GM18499 (cell line): ENCODE results near the gene TRIP13.
"Not testable (repeated sequence)": the region's sequence is repeated elsewhere in the genome, so short reads cannot be mapped to it uniquely, and the experiment has no call there.

Experiments
- ATAC-seq: cut with Tn5 transposase; IDR thresholded peaks from one replicate; pipeline ENCODE4 v1.9.1; 2021; ENCODE audit warnings: moderate number of reproducible peaks; ENCODE audit not compliant: insufficient read depth, unreplicated experiment

Gene TRIP13

DNA sequence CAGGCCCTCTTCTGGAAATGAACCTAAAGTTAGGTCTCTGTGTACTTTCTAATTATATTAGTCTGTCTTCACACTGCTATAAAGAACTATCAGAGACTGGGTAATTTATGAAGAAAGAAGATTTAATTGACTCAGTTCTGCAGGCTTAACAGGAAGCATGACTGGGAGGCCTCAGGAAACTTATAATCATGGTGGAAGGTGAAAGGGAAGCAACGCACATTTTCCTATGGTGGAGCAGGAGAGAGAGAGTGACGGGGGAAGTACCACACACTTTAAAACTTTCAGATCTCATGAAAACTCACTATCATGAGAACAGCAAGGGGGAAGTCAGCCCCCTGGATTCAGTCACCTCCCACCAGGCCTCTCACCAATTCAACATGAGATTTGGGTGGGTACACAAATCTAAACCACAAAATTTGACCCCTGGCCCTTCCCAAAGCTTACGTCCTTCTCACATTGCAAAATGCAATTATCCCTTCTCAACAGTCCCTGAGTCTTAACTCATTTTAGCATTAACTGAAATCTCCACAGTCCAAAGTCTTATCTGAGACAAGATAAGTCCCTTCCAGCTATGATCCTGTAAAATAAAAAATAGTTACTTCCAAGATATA lies 40.7 kb downstream of the TRIP13 start:
- ATAC-seq = no peak

DNA sequence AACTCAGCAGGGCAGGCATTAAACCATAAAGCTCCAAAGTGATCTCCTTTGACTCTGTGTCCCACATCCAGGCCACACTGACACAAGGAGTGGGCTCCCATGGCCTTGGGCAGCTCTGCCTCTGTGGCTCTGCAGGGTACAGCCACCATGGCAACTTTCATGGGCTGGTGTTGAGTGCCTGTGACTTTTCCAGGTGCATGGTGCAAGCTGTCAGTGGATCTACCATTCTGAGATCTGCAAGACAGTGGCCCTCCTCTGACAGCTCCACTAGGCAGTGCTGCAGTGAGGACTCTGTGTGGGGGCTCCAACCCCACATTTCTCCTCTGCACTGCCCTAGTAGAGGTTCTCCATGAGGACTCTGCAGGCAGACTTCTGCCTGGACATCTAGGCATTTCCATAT lies 41.3 kb downstream of the TRIP13 start:
- ATAC-seq = not testable (repeated sequence)

DNA sequence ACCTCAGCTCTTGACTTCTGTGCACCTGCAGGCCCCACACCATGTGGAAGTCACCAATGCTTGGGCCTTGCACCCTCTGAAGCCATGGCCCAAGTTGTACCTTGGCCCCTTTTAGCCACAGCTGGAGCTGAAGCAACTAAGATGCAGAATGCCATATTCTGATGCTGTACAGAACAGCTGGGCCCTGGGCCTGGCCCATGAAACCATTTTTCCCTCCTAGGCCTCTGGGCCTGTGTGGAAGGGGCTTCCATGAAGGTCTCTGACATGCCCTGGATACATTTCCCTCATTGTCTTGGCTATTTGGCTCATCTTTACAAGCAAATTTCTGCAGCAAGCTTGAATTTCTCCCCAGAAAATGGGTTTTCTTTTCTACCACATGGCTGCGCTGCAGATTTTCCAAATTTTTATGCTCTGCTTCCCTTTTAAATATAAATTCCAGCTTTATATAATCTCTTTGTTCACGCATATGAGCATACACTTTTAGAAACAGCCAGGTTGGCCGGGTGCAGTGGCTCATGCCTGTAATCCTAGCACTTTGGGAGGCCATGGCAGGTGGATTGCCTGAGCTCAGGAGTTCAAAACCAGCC lies 41.8 kb downstream of the TRIP13 start:
- not testable (repeated sequence) for ATAC-seq

DNA sequence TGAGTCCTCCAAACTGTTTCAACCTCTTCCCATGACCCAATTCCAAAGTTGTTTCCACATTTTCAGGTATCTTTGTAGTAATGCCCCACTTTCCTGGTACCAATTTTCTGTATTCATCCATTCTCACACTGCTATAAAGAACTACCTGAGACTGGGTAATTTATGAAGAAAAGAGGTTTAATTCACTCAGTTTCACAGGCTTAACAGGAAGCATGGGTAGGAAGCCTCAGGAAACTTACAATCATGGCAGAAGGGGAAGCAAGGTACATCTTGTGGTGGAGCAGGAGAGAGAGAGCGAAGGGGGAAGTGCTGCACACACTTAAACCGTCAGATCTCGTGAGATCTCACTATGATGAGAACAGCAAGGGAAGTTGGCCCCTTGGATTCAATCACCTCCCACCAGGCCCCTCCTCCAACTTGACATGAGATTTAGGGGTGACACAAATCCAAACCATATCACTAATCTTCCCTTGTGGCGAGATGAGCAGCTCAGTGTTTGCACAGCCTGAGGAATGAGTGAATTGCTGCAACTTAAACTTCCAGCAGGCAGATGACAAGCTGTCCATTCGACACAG lies 42.9 kb downstream of the TRIP13 start:
- ATAC-seq = no peak

DNA sequence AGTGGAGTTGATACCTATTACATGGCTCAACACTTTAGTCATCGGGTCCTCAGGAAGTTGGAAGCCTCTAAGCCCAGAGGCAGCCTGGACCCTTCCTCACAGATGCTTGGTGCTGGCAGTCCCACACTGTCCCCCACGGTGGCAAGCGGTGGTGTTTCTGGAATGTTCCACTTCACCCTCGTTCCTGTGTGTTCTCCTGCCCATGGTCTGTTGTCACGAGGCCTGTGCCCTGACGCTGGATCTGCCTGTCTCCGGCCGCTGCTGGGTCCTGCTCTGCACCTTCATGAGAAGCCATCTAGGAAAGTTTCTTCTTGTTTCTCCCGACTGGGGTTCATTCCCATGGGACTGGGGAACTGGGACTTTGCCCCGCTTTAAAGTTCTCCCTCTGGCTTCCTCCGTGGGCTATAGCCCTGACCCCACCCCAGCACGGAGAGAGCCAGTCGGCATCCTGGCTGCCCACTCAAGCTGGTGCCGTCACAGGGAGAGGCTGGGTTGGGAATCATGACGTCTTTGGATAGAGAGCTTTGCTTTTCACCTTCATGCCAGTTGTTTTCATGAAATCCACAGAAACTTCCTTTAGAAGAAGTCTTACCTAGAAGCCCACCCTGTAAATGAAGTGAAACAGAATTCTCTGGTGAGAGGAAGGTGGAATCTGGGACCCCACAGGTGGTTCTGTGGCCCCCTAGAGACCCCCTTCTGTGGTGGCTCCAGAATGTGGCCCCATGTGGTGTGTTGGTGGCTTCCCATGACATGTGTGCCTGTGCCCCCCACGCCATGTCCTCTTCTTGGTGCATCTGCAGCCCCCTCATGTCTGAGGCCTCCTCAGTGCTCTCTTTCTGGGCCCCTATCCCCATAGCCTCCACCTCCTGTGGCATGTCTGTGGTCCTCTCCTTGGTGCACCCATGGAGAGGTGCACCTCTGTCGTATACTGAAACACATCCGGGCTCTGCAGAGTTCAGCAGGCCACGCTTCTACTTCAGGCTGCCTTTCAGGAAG lies 43.8 kb downstream of the TRIP13 start:
- ATAC-seq = no peak

DNA sequence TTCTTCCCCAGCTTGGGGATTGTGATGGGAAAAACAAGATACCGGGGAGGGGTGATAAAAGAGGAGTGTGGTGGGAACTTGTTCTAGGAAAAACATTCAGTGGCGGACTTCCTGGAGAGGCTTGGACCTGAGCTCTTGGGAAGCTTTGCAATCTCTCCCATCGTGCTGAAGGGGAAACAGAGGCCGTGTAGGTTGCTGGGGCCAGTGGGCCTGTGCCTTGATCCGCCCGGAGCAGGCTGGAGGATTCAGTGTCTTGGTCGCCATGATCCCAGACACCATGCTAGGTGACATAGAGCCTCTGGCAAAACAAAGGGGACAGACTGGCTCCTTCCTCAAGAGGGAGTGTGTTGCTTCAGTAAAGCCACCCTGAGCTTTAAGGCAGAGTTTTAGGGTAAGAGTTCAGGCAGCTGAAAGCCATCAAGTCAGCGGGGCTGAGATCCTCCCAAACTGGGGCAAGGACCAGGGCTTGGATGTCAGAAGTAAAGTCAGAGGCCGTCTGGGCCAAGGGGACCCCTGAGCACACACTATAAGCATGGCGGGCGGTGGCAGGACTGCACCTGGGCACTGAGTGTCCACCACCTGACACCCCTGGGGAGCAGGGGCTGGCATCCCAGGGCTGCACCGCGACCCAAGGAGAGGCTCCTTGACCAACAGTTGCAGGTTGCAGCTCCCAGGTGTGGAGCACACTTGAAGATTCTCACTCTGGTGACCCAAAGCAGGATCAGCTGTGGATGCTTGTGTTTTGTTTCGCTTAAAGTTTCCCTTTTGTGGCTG lies 44.7 kb downstream of the TRIP13 start:
- ATAC-seq = no peak

DNA sequence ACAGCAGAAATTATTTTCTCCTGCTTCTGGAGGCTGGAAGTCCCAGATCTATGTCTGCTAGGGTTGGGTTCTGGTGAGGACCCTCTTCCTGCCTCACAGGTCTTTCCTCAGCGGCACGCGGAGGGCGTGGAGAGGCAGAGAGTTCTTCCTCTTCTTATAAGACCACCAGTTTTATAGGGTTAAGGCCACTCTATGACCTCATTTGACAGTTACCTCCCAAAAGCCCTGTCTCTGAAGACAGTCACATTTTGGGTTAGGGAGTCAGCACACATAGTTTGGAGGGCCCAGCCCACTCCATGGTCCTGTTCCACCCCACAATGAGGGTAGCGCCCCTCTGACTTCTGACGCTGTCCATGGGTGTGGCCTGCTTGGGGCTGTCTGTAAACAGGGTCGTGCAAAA lies 46.7 kb downstream of the TRIP13 start:
- ATAC-seq = no peak

DNA sequence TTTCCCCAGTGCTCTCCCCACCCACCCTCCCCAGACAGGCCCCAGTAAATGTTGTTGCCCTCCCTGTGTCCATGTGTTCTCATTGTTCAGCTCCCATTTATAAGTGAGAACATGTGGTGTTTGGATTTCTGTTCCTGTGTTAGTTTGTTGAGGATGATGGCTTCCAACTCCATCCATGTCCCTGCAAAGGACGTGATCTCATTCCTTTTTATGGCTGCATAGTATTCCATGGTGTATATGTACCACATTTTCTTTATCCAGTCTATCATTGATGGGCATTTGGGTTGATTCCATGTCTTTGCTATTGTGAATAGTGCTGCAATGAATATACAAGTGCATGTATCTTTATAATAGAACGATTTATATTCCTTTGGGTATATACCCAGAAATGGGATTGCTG lies 48.1 kb downstream of the TRIP13 start:
- ATAC-seq = not testable (repeated sequence)

DNA sequence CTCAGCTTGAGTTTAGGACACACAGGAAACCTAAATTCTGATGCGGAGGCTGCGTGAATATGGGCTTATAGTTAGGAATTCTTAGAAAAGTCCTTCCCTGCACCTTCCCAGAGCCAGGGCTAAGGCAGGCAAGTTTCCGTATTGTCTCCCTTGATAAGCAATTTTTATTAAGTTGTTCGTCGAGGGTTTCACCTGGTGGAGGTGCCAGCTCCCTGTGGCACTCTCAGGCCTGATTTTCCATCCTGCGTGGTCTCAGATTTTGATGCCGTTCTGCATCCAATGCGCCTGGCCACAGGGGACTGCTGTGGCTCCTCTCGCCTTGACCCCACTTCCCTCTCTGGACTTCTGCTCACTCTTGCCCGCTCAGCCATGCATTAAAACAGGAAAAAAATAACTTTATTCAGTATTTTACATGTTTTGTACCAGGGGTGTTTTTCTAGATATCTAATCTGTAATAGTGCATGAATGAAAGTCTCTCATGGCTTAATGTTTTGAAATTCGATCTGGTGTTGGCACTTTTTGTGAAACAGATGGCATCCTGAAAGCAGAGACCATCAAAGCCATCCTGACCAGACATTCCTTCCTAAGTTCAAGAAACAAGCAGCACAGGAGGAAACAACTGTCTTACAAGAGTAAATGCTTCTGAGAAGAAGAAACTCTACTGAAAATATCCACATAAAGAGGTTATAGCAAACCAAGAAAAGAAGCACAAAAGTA lies 50.7 kb downstream of the TRIP13 start:
- no peak for ATAC-seq

DNA sequence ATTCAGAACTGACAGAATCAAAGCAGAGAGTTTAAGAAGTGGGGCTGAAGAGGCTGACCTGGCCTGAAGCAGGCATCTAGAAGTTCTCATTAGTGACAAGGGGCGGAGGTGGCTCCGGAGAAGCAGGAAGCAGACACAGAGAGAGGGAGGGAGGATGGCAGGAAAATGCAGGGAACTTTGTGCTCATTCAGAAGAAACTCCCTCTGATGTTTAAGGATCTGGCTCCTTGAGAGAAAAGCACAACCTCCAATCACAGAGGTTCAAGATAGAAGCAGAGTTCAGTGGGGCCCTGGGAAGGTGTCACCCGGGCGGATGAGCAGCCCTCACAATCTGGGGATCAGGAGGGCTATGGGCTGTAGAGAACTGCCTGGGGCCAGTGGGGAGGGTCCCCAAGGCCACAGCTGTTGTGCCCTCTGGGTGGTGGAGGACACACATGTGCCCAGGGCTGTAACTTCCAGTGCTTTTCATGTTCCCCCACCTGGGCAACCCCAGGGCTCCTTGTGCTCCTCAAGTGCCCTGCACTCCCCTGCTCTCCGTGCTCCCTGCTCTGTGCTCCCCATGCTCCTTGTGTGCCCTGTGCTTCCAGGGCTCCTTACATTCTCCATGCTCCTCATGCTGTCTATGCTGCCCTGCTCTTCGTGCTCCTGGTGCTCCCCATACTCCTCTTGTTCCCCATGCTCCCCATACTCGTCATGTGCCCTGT lies 51.4 kb downstream of the TRIP13 start:
- no peak for ATAC-seq

DNA sequence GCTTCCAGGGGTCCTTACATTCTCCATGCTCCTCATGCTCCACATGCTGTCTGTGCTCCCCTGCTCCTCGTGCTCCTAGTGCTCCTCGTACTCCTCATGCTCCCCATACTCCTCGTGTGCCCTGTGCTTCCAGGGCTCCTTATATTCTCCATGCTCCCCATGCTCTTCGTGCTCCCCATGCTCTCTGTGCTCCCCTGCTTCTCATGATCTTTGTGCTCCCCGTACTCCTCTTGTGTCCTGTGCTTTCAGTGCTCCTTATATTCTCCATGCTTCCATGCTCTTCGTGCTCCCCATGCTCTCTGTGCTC lies 51.9 kb downstream of the TRIP13 start:
- no peak for ATAC-seq

DNA sequence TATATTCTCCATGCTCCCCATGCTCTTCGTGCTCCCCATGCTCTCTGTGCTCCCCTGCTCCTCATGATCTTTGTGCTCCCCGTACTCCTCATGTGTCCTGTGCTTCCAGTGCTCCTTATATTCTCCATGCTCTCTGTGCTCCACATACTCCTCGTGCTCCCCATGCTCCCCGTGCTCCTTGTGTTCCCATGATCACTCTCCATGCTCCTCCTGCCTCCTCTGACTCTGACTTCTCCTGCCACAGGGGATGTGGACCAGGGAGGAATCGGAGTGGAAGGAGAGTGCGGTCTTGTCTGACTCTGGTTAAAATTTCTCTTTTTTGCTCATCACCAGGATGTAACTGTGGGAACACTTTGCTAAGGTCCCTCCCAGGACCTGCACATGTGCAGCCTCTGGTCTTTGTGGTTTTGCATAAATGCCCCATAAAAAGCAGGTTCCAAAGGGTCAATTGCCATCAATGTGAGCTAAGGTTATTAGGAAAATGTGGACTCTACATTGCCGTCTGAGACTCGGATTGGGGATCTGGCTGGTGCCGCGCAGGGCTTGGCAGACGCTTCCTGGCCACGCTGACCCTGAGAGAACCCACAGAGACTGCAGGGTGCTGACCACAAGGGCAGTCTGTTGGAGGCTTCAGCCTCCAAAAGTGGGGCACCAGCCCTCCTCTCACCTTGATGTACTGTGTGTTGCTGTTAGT lies 52.5 kb downstream of the TRIP13 start:
- ATAC-seq = no peak

DNA sequence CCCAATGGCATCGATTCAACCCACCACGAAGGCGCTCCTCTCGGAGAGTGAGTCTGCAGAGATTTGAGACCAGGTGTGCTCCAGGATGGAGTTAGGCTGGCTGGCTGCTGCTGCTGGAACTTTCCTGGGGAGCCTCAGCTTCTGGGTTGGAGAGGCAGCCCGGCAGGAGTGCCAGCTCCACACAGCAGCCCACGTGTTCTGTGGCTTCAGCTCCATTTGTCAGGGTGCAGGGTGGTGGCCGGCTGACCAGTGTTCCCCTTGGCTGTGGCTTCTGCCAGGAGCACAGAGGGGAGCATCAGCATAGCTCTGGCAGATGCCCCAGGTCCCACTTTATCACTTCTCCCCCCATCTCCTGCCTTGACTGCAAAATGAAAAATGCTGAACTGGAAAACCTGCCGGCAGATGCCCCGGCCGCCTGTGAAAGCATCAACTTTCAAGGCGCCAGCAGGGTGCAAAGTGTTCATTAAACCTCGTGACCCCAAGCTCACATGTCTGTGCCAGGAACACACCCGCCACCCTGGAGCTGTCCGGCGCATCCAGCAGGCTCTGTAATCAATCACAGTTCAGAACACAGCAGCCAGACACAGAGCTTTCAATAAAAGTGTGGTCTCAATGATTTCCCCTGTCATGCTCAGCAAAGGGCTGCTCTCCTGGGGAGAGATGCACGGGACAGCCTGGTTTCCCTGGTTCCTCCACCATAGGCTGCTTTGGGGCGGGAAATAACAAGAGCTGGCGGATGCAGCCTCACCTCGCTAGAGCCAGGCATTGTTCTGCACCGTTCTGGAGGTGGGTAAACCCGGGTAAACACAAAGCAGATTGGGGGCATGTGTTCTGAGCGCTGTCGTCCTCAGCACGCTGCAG lies 53.2 kb downstream of the TRIP13 start:
- ATAC-seq = no peak

DNA sequence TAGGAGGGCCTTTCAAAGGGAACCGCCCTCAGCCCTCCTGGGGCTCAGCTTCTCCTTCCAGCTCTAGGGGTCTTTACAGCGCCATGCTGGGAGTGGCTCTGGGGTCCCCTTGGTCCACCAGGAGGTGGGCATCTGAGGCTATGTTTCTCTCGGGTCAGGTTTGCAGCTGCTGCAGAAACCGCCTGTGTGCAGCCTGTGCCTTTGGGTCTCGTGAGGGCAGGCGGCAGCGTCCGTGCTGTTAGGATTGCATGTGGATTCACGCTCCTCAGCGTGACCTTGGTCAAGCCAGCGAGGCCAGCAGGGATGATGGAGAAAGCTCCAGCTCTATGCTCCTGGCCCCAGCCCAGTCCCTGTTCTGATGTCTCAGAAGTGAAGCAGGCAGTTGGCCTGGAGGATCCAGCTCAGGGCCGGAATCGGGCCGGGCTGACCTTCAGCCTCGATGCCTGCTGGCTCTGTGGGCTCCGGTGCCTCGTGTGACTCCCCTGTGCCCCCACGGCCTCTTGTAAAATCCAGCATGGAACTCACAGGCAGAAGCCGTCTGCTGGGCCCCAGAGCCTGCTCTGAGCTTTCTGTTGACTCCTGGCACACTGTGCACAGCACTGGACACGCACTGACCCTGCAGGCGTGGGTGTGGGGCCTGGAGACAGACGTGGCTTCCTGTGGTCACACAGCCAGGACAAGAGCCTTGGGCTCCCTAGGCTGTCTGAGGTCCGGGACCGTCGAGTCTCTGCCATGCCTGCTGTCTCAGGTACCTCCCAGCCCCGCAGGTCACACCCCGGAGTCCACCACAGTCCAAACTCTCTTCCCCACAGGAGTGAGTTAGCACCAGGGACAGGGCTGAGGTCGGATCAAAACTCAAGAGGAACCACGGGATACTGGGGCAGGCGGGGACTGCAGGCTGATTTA lies 54.3 kb downstream of the TRIP13 start:
- ATAC-seq = no peak

DNA sequence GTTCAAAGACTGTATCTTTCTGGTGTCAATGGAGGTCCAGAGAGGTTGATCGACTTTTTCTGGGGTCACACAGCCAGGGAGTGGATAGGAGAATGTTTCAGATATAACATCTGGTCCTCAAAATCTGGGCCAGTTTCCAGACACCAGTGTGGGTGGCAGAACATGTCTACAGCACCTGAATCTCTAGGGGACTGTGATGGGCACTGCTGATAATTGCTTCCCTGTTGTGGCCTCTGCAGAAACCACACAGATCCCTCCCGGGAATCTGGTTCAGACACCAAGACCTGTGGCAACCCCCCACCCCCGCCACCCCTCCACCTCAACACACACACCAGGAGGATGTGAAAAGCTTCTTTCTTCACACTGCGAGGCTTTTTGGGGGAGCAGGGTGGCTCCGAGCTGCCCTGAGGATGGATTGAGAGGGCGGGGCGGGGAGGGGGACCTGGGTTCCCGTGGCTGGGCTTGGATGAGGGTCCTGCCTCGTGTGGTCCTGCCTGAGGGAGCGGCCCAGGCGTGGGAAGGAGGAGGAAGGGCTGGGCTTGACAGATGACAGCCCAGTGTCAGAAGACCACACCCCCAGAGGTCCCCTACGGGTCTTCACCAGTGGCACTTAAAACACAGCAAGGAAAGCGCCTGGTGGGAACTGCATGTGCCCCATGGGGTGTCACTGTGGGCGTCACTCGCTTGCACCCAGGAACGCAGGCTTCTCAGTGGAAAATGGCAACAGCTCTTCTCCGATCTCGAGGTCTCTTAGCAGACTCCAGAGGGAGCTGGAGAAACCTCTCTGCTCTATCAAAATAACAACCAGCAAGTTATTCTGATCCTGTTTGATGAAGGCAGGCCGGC lies 55.2 kb downstream of the TRIP13 start:
- ATAC-seq = no peak
